GM21737 (cell line): ENCODE data around the gene CACTIN.
"Not testable (repeated sequence)": the region's sequence is repeated elsewhere in the genome, so short reads cannot be mapped to it uniquely, and the experiment has no call there.

Experiments used
- ATAC-seq: cut with Tn5 transposase; IDR thresholded peaks from one replicate; pipeline ENCODE4 v1.9.1; 2021; ENCODE audit warnings: mild to moderate bottlenecking, moderate library complexity; ENCODE audit not compliant: unreplicated experiment

CACTIN gene

GRCh38 chr19:3595521-3596061 lies 31.0 kb downstream of the CACTIN start:
- ATAC-seq: no peak

- no peak for ATAC-seq
These were observed 33.4 kb downstream of the CACTIN start for GRCh38 chr19:3593156-3593555.

GRCh38 chr19:3591876-3592613 lies 34.5 kb downstream of the CACTIN start:
- no peak for ATAC-seq

GRCh38 chr19:3590991-3591659 lies 35.5 kb downstream of the CACTIN start:
- no peak for ATAC-seq

- ATAC-seq: no peak
These were observed 36.6 kb downstream of the CACTIN start for GRCh38 chr19:3589949-3590348.

- no peak for ATAC-seq
These were observed 37.2 kb downstream of the CACTIN start for GRCh38 chr19:3589439-3589838.

- no peak for ATAC-seq
These were observed 39.8 kb downstream of the CACTIN start for GRCh38 chr19:3586707-3587346.

- no peak for ATAC-seq
These were observed 40.4 kb downstream of the CACTIN start for GRCh38 chr19:3586127-3586626.

GRCh38 chr19:3585301-3586126 lies 41.1 kb downstream of the CACTIN start, which contains the start of gene GIPC3:
TSS of gene GIPC3 (plus strand) at chr19:3585478. CDS start at chr19:3585598, 120 bp downstream.
- no peak for ATAC-seq

- ATAC-seq: not testable (repeated sequence)
These were observed 42.4 kb downstream of the CACTIN start for GRCh38 chr19:3584036-3584802.

- ATAC-seq: not testable (repeated sequence)
These were observed 44.8 kb downstream of the CACTIN start for GRCh38 chr19:3581792-3582191.

- ATAC-seq: no peak
These were observed 46.2 kb downstream of the CACTIN start for GRCh38 chr19:3580156-3580934.

- ATAC-seq: no peak
These were observed 48.2 kb downstream of the CACTIN start for GRCh38 chr19:3578390-3578789.

GRCh38 chr19:3577723-3578344 lies 48.8 kb downstream of the CACTIN start:
- ATAC-seq: no peak

GRCh38 chr19:3576696-3577443 lies 49.7 kb downstream of the CACTIN start:
- no peak for ATAC-seq

- no peak for ATAC-seq
These were observed 50.5 kb downstream of the CACTIN start for GRCh38 chr19:3575949-3576673.

GRCh38 chr19:3575260-3575741 lies 51.3 kb downstream of the CACTIN start:
- no peak for ATAC-seq
